Pancreas (tissue), 10 donors: Measurements from ENCODE around the gene OMD. TPM values are rescaled to one million over a fixed set of nuclear protein-coding genes. Genes with fewer than 3 reads are reported as not detected.

Experiments used
- ATAC-seq, 4 donors: fragments of 200-7000 bp; cut with Tn5 transposase; one replicate each; pipeline versions ENCODE4 v1.8.0 to v1.9.1; 2020; ENCODE audit warnings: mild to moderate bottlenecking in 4 of 4, moderate library complexity in 4 of 4
- DNase-seq, 6 donors: peaks; one replicate each; pipeline ENCODE4 v3.0.0-alpha.2; 2020
- FAIRE-seq: peaks from 2 replicates; lab custom pipeline; 2012; peaks lifted over from hg19 to GRCh38; lab: Jason Lieb, UNC
- H3K27ac ChIP-seq, 4 donors: fragments of 200-600 bp; sonication (generic); 1 replicate in 3 of 4; 2 replicates in 1 of 4; pipeline versions ENCODE4 v1.5.0 to v1.8.0; 2020
- H3K27me3 ChIP-seq, 4 donors: fragments of 200-600 bp; one replicate each; pipeline ENCODE4 v1.8.0; 2021
- H3K36me3 ChIP-seq, 3 donors: fragments of 200-600 bp; sonication (generic) in 1 of 3; one replicate each; pipeline versions ENCODE4 v1.5.0 to v1.8.0; 2020 to 2021
- H3K4me1 ChIP-seq, 3 donors: fragments of 200-600 bp; one replicate each; pipeline ENCODE4 v1.8.0; 2021
- H3K4me3 ChIP-seq, 4 donors: fragments of 200-600 bp; sonication (generic) in 2 of 4; one replicate each; pipeline versions ENCODE4 v1.5.0 to v1.8.0; 2020 to 2021
- H3K9me3 ChIP-seq, 4 donors: fragments of 200-600 bp; one replicate each; pipeline ENCODE4 v1.8.0; 2021
- CTCF ChIP-seq, 4 donors: fragments of 200-600 bp; sonication (generic) in 3 of 4; IDR thresholded peaks; one replicate each; pipeline versions ENCODE4 v1.5.0 to v1.8.0; 2021; ENCODE audit warnings: antibody characterized with exemption in 4 of 4
- WGBS, 2 donors: extraction: QIAGEN DNeasy Blood & Tissue Kit; methylation state at CpG; one replicate each; pipeline ENCODE4 v1.1.7; 2013; 5-methylcytosine and 5-hydroxymethylcytosine counted together
- intact Hi-C, 3 donors: fragments of 100-400 bp; cut with DNase I; formaldehyde crosslinking; loops; one replicate each; pipeline versions ENCODE4 v1.11.1 to v1.14.2; 2022
- polyA plus RNA-seq, 2 donors: library from polyadenylated mRNA; stranded (reverse); fragments of 200-250 nt; gene quantifications; one replicate each; pipeline ENCODE4 v1.2.3, GENCODE V29; 2013
- total RNA-seq, 6 donors: library from RNA; stranded (reverse); fragmentation: NEBNext Ultra II Directional in 4 of 6; extraction: Animal tissue kit (Norgen Biotek cat#: 25700) in 4 of 6; gene quantifications; one replicate each; pipeline versions ENCODE4 v1.2.1 to v1.2.4, GENCODE V29; 2021 to 2023
- donor health status: healthy with polysubstance abuse.
- donor health status: DM: no; HTN: no; CAD: no; lungs with moderate emphysema.
- donor health status: DM: no; HTN: no; CAD: no.
- donor health status: control.
- donor health status: control.
- donor health status: Bipolar disorder and iron deficiency.
- donor health status: DM: yes; HTN: yes; CAD: no.
- donor health status: DM: no; HTN: no; CAD: no.
- donor health status: DM: no; HTN: no; CAD: no.
- donor health status: DM: yes; HTN: yes; CAD: no.

OMD gene
- total and polyA plus RNA-seq, 8 donors: 0.19 to 2.4 (median 0.52) TPM; not detected in 1

GRCh38 chr9:92380603-92381002, 43.7 kb downstream of the OMD start:
- WGBS, 2 donors: 92 to 96% methylated on average over 2 of the region's 2 CpGs
- FAIRE-seq (no peak), DNase-seq (no peak)

GRCh38 chr9:92378865-92379560, 45.3 kb downstream of the OMD start:
- ATAC-seq (no peak), DNase-seq (no peak), FAIRE-seq (no peak)
- Histone ChIP-seq H3K36me3 (no peaks in the 10 kb centered on the region), H3K4me3 (no peak overlapping the region), H3K9me3 (no peaks in the 10 kb centered on the region), H3K27ac (no peak overlapping the region), H3K27me3 (no peaks in the 10 kb centered on the region), H3K4me1 (no peaks in the 10 kb centered on the region)
- intact Hi-C loops: no loop called here
- WGBS, 2 donors: 68 to 72% methylated on average over 7 of the region's 7 CpGs
- TF ChIP-seq CTCF (IDR thresholded peaks at IDR 0.05): no peak

More at GRCh38 chr9:92380603-92381002, 43.7 kb downstream of the OMD start:
- ATAC-seq: no peak
- Histone ChIP-seq H3K9me3 (no peaks in the 10 kb centered on the region), H3K27ac (no peak overlapping the region), H3K36me3 (no peaks in the 10 kb centered on the region), H3K4me3 (no peak overlapping the region), H3K4me1 (no peaks in the 10 kb centered on the region), H3K27me3 (no peaks in the 10 kb centered on the region)
- TF ChIP-seq CTCF (IDR thresholded peaks at IDR 0.05): no peak
- intact Hi-C loops: no loop called here

GRCh38 chr9:92377876-92378275, 46.4 kb downstream of the OMD start:
- Histone ChIP-seq H3K36me3 (no peaks in the 10 kb centered on the region), H3K4me1 (no peaks in the 10 kb centered on the region), H3K27me3 (no peaks in the 10 kb centered on the region), H3K27ac (no peak overlapping the region), H3K4me3 (no peak overlapping the region), H3K9me3 (no peaks in the 10 kb centered on the region)
- DNase-seq: no peak
- no peak for TF ChIP-seq CTCF (IDR thresholded peaks at IDR 0.05)
- FAIRE-seq: no peak
- 78 to 83% methylated on average over 2 of the region's 2 CpGs for WGBS, 2 donors
- no peak for ATAC-seq
- intact Hi-C loops: no loop called here

- no peaks in the 10 kb centered on the region for H3K27me3 ChIP-seq
Observed at GRCh38 chr9:92373167-92373566, 51.1 kb downstream of the OMD start.

More at GRCh38 chr9:92373167-92373566, 51.1 kb downstream of the OMD start:
- Histone ChIP-seq H3K9me3 (no peaks in the 10 kb centered on the region), H3K36me3 (no peaks in the 10 kb centered on the region), H3K4me3 (no peak overlapping the region), H3K4me1 (no peaks in the 10 kb centered on the region), H3K27ac (no peak overlapping the region)
- ATAC-seq (no peak), FAIRE-seq (no peak), DNase-seq (no peak)
- 93 to 100% methylated on average over 2 of the region's 2 CpGs for WGBS, 2 donors
- TF ChIP-seq CTCF (IDR thresholded peaks at IDR 0.05): no peak
- intact Hi-C loops: no loop called here
